CD4-positive, CD25-positive, alpha-beta regulatory T cell (primary cell): ENCODE measurements around the gene BCL2. TPM values are rescaled to one million over a fixed set of nuclear protein-coding genes. Genes with fewer than 3 reads are reported as not detected.
"Not testable (repeated sequence)": the region's sequence is repeated elsewhere in the genome, so short reads cannot be mapped to it uniquely, and the experiment has no call there.

Experiments used
- ATAC-seq, 2 donors: fragments of 150-1000 bp; cut with Tn5 transposase; one replicate each; pipeline ENCODE4 v1.10.0; 2021; ENCODE audit warnings: low read depth in 2 of 2, moderate number of reproducible peaks in 2 of 2, moderate library complexity in 1 of 2
- DNase-seq, 3 donors: peaks; one replicate each; pipeline versions ENCODE4 v3.0.0 to v3.0.0-alpha.2; 2012 to 2022; ENCODE audit warnings: mixed read lengths in 1 of 3
- H3K27ac ChIP-seq: one replicate; pipeline ENCODE4 v1.7.0; 2013; ENCODE audit warnings: mild to moderate bottlenecking, low read length; ENCODE audit not compliant: insufficient read depth, poor library complexity, severe bottlenecking
- H3K27me3 ChIP-seq: one replicate; pipeline ENCODE4 v1.7.0; 2013; ENCODE audit warnings: low read length; ENCODE audit not compliant: control insufficient read depth, insufficient read depth
- H3K36me3 ChIP-seq: one replicate; pipeline ENCODE4 v1.7.0; 2013; ENCODE audit warnings: mild to moderate bottlenecking, low read length, moderate library complexity; ENCODE audit not compliant: control insufficient read depth, insufficient read depth
- H3K4me1 ChIP-seq: 2 replicates; pipeline ENCODE4 v1.7.0; 2013; ENCODE audit warnings: mild to moderate bottlenecking, low read length; ENCODE audit not compliant: insufficient read depth, control insufficient read depth, poor library complexity, severe bottlenecking
- H3K4me3 ChIP-seq: one replicate; pipeline ENCODE4 v1.7.0; 2013; ENCODE audit warnings: low read depth, mild to moderate bottlenecking, low read length, moderate library complexity
- H3K9me3 ChIP-seq, 2 experiments: 1 replicate in 1 of 2; 2 replicates in 1 of 2; pipeline ENCODE4 v1.7.0; 2013; ENCODE audit warnings: low read length in 2 of 2, mild to moderate bottlenecking in 1 of 2, moderate library complexity in 1 of 2; ENCODE audit not compliant: control insufficient read depth in 2 of 2
- H3K27ac Mint-ChIP-seq, 3 donors: one replicate each; pipeline ENCODE4 v1.8.0; 2020 to 2022; ENCODE audit warnings: mild to moderate bottlenecking in 3 of 3, mixed read lengths in 3 of 3, moderate library complexity in 2 of 3
- H3K27me3 Mint-ChIP-seq: one replicate; pipeline ENCODE4 v1.8.0; 2022; ENCODE audit warnings: mild to moderate bottlenecking, mixed read lengths
- H3K36me3 Mint-ChIP-seq: one replicate; pipeline ENCODE4 v1.8.0; 2020; ENCODE audit warnings: mixed read lengths
- H3K4me1 Mint-ChIP-seq, 4 donors: one replicate each; pipeline ENCODE4 v1.8.0; 2020 to 2022; ENCODE audit warnings: mixed read lengths in 4 of 4, mild to moderate bottlenecking in 1 of 4
- H3K4me3 Mint-ChIP-seq, 4 donors: one replicate each; pipeline ENCODE4 v1.8.0; 2020 to 2022; ENCODE audit warnings: mild to moderate bottlenecking in 4 of 4, mixed read lengths in 4 of 4, moderate library complexity in 3 of 4
- H3K9me3 Mint-ChIP-seq, 7 donors: one replicate each; pipeline ENCODE4 v1.8.0; 2020 to 2022; ENCODE audit warnings: mixed read lengths in 7 of 7, mild to moderate bottlenecking in 3 of 7, moderate library complexity in 2 of 7
- polyA plus RNA-seq, 4 donors: library from polyadenylated mRNA; unstranded; fragments of 300-500 nt; fragmentation: Illumina TruSeq; gene quantifications; one replicate each; pipeline ENCODE4 v1.2.3, GENCODE V29; 2021
- total RNA-seq: library from RNA; stranded (reverse); gene quantifications from one replicate; pipeline ENCODE4 v1.2.3, GENCODE V29; 2022

The BCL2 gene
- total RNA-seq (125 TPM), polyA plus RNA-seq (10 to 100 TPM; 19.1 to 39.0 (median 29.5) TPM)

DNA sequence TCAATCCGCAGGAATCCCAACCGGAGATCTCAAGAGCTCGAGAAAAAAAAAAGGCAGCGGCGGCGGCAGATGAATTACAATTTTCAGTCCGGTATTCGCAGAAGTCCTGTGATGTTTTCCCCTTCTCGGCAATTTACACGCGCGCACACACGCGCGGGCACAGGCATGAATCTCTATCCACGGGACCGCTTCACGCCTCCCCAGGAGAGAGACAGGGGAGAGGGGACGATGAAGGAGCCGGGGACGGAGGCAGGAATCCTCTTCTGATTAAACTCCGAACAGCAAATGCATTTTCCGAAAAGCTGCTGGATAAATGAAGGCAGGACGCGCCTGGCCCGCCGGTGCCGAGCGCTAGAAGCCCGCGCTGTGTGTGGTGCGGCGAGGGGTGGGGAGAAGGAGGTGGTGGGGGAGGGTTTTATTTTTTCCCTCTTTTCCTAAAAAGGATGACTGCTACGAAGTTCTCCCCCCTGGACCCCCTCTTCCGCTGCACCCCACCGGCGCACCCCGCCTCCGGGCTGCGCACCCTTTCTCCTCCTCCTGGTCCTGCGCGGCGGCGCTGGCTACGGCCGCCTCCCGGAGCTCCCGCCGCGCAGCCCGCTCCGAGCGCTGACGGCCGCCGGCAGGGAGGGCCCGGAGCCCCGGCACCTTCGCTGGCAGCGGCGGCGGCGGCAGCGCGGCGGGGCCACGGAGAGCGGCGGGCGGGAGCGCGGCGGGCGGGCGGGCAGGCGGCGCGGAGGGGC is at the start of gene BCL2:
TSS of gene BCL2 (minus strand) at position 387 of the 740 bp plus-strand sequence.
- Mint-ChIP-seq H3K4me1 (peaks cover 11 to 50% (median 32%) of the 10 kb centered on the region in 4 donors), H3K27me3 (peaks cover 5% of the 10 kb centered on the region), H3K9me3 (peaks cover 0 to 2% (median 0%) of the 10 kb centered on the region in 7 donors), H3K36me3 (peaks cover 4% of the 10 kb centered on the region), H3K27ac (peak within 1 kb of the TSS; percentile 95 to 99 (median 97)), H3K4me3 (peak within 1 kb of the TSS; percentile 94 to 100 (median 98))
- Histone ChIP-seq H3K27ac (peak within 1 kb of the TSS; percentile 82), H3K9me3 (no peaks in the 10 kb centered on the region), H3K4me3 (peak within 1 kb of the TSS; percentile 97), H3K36me3 (no peaks in the 10 kb centered on the region), H3K27me3 (no peaks in the 10 kb centered on the region), H3K4me1 (peaks cover 54% of the 10 kb centered on the region)
- ATAC-seq: peak in 1 of 2 donors; percentile 22
- peak in 2 of 3 donors; percentile 48 to 76 for DNase-seq

- Histone ChIP-seq H3K27me3 (no peaks in the 10 kb centered on the region), H3K4me3 (peak overlapping the region; percentile 11), H3K36me3 (no peaks in the 10 kb centered on the region), H3K9me3 (no peaks in the 10 kb centered on the region), H3K27ac (no peak overlapping the region), H3K4me1 (peaks cover 37% of the 10 kb centered on the region)
- ATAC-seq: no peak
- Mint-ChIP-seq H3K9me3 (no peaks in the 10 kb centered on the region), H3K4me3 (peak overlapping the region; percentile 31 to 96 (median 86)), H3K27me3 (no peaks in the 10 kb centered on the region), H3K36me3 (peaks cover 11% of the 10 kb centered on the region), H3K4me1 (peaks cover 15 to 44% (median 33%) of the 10 kb centered on the region in 4 donors), H3K27ac (peak overlapping the region in 1 of 3 donors; percentile 33)
- no peak for DNase-seq
Measured at GRCh38 chr18:63368611-63369010, 49.0 kb upstream of the BCL2 start.

DNA sequence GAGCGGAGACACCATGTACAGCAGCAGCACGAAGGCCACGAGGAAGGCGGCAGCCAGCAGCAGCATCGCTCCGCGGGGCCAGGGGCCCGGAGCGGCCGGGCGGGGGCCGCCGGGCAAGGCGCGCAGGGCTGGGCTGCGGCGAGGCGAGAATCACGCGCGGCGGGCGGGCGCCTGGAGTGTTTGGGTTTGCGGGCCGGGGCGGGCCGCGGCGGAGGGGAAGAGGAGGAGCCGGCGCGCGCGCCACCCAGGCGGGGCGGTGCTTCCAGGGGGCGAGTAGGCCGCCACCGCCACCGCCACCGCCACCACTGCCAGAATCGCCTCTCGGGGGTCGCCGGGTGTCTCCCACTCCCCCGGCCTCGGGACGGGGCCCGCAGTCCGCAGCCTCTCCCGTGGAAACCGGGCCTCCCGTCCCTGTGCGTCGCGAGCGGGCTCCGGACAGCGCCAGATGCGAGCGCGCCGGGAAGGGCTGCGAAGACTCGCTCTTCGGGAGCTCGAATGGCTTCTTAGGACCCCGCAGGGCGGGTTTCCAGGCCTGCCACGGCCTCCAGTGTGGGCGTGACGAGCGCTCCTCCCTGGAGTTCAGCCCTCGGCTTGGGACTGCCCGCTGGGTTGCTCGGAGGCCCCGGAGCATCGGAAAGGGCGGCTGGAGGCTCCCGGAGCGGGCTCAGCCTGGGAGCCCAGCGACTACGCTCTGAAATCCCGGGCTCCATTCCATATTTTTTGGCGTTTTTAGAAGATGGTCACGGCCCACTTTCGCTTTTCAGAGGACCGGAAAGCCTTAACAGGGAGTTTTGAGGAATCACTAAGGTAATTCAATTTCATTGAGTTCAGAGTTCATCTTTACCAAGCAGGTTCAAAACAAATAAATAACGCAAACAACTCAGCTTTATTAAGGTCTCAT is 47.7 kb upstream of the BCL2 start, which contains the start of gene KDSR:
TSS of gene KDSR (minus strand) at position 154 of the 901 bp plus-strand sequence. CDS start at position 66, 88 bp downstream.
- no peaks in the 10 kb centered on the region for H3K9me3 Mint-ChIP-seq
- peak; percentile 87 for ATAC-seq
- H3K27ac Mint-ChIP-seq: peak within 1 kb of the TSS; percentile 87 to 92 (median 91)
- no peaks in the 10 kb centered on the region for H3K27me3 Mint-ChIP-seq
- peak within 1 kb of the TSS; percentile 31 to 97 (median 94) for H3K4me3 Mint-ChIP-seq
- Histone ChIP-seq H3K4me3 (peak within 1 kb of the TSS; percentile 96), H3K9me3 (no peaks in the 10 kb centered on the region), H3K36me3 (peaks cover 5% of the 10 kb centered on the region), H3K4me1 (peaks cover 37% of the 10 kb centered on the region), H3K27me3 (no peaks in the 10 kb centered on the region), H3K27ac (peak within 1 kb of the TSS; percentile 69)
- DNase-seq: peak; percentile 74 to 88 (median 81)
- H3K4me1 Mint-ChIP-seq: peaks cover 15 to 48% (median 35%) of the 10 kb centered on the region in 4 donors
- H3K36me3 Mint-ChIP-seq: peaks cover 14% of the 10 kb centered on the region

DNA sequence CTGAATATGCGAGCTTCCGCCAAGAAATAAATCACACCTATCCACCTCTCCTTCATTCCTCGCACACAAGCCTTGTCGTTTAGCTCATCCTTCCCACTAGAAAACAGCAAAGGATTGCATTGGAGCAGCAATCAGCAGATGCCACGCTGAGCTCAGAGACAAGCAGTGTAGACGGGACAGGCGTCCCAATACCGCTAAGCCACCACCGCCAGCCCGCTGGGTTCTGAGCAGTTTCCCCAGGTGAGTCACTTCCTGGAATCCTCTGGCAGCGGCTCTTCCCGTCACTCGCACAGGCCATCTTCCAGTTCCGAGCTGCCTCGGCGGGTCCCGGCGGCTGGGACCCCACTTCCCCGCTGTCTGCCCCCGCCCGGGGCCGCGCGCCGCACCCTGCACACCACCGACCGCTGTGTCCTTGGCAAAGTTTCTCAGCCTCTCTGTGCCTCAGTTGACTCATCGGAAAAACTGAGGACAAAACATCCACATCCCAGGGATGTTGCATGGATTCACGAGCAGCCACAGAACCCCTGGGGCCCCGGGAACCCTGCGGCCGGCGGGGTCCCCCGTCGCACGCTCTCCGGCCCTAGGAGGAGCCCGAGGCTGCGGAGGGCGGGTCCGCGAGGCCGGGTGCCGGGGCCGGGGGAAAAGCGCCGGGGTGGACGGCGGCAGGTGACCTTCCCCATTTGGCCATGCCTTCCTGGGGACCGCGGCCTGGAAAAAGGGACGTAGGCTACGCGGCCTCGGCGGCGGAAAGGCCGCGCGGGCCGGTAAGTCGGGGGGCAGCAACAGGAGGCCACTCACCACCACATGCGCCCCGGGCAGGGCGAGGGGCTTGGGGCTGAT is 46.9 kb upstream of the BCL2 start:
- Histone ChIP-seq H3K27me3 (no peaks in the 10 kb centered on the region), H3K4me1 (peaks cover 37% of the 10 kb centered on the region), H3K27ac (peak overlapping the region; percentile 69), H3K9me3 (no peaks in the 10 kb centered on the region), H3K36me3 (peaks cover 12% of the 10 kb centered on the region), H3K4me3 (peak overlapping the region; percentile 96)
- H3K36me3 Mint-ChIP-seq: peaks cover 18% of the 10 kb centered on the region
- peaks cover 15 to 51% (median 35%) of the 10 kb centered on the region in 4 donors for H3K4me1 Mint-ChIP-seq
- peak overlapping the region; percentile 31 to 97 (median 94) for H3K4me3 Mint-ChIP-seq
- peak; percentile 55 to 60 for ATAC-seq
- peak; percentile 42 to 71 (median 64) for DNase-seq
- H3K9me3 Mint-ChIP-seq: no peaks in the 10 kb centered on the region
- H3K27me3 Mint-ChIP-seq: no peaks in the 10 kb centered on the region
- H3K27ac Mint-ChIP-seq: peak overlapping the region; percentile 87 to 92 (median 91)

DNA sequence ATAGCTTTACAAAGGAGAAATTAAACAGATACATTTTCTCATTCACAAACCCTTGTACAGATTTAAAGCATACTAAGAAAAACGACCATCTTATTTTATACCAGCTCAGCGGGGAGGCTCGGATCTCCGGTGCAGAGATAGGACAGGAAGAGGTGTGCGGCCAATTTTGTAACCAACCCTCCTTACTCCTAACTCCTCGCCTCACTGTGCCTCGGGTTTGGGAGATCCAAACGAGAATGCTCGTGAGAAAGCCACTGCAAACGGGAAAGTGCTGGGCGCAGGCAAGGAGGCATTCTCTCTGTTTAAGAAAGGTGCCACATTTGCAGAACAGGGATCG is 46.3 kb upstream of the BCL2 start:
- Mint-ChIP-seq H3K4me3 (peak overlapping the region; percentile 31 to 97 (median 94)), H3K27ac (peak overlapping the region; percentile 87 to 92 (median 91)), H3K9me3 (no peaks in the 10 kb centered on the region), H3K36me3 (peaks cover 15% of the 10 kb centered on the region), H3K27me3 (no peaks in the 10 kb centered on the region), H3K4me1 (peaks cover 15 to 51% (median 33%) of the 10 kb centered on the region in 4 donors)
- peak in 2 of 3 donors; percentile 8 to 48 for DNase-seq
- H3K4me1 ChIP-seq: peaks cover 37% of the 10 kb centered on the region
- peak overlapping the region; percentile 96 for H3K4me3 ChIP-seq
- no peak for ATAC-seq
- H3K27ac ChIP-seq: peak overlapping the region; percentile 69
- H3K36me3 ChIP-seq: peaks cover 15% of the 10 kb centered on the region
- H3K9me3 ChIP-seq: no peaks in the 10 kb centered on the region
- no peaks in the 10 kb centered on the region for H3K27me3 ChIP-seq

DNA sequence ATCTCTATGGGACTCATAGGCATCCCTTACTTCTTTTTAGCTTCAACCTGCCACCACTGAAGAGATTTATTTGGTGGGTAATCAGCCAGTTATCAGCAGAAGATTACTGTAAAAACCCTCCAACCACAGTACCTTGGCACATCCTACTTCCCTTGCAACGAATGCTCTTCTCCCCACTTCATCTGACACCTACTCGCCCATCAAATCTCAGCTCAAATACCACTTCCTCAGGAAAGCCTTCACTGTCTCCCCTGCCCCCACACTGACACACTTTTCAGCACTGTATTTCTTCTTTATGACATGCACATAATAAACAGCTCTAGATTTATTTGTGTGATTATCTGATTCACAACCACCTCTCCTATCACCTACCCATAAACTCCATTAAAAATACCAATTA is 44.4 kb upstream of the BCL2 start:
- Mint-ChIP-seq H3K9me3 (no peaks in the 10 kb centered on the region), H3K36me3 (peaks cover 17% of the 10 kb centered on the region), H3K4me3 (peak overlapping the region; percentile 0 to 97 (median 16)), H3K4me1 (peaks cover 15 to 47% (median 31%) of the 10 kb centered on the region in 4 donors), H3K27ac (peak overlapping the region; percentile 4 to 52 (median 15)), H3K27me3 (no peaks in the 10 kb centered on the region)
- Histone ChIP-seq H3K9me3 (no peaks in the 10 kb centered on the region), H3K27me3 (no peaks in the 10 kb centered on the region), H3K4me3 (peak overlapping the region; percentile 8), H3K36me3 (peaks cover 25% of the 10 kb centered on the region), H3K4me1 (peaks cover 37% of the 10 kb centered on the region), H3K27ac (peak overlapping the region; percentile 55)
- peak; percentile 2 to 83 (median 62) for DNase-seq
- no peak for ATAC-seq

- not testable (repeated sequence) for ATAC-seq, H3K9me3 ChIP-seq, H3K4me3 ChIP-seq, H3K27me3 ChIP-seq, H3K9me3 Mint-ChIP-seq, H3K27me3 Mint-ChIP-seq, DNase-seq
- peaks cover 25% of the 10 kb centered on the region for H3K36me3 ChIP-seq
- peaks cover 17% of the 10 kb centered on the region for H3K36me3 Mint-ChIP-seq
- peak overlapping the region; percentile 4 to 52 (median 15) for H3K27ac Mint-ChIP-seq
- H3K4me3 Mint-ChIP-seq: peak overlapping the region in 1 of 4 donors; percentile 31
- peak overlapping the region; percentile 55 for H3K27ac ChIP-seq
- H3K4me1 Mint-ChIP-seq: peaks cover 15 to 42% (median 26%) of the 10 kb centered on the region in 4 donors
- peaks cover 36% of the 10 kb centered on the region for H3K4me1 ChIP-seq
Measured at GRCh38 chr18:63363420-63363819, 43.9 kb upstream of the BCL2 start.
